Gastroesophageal sphincter (tissue), 3 donors: ENCODE data around the gene CFAP90.

Source experiments
- CTCF ChIP-seq, 4 experiments: fragments of 200-600 bp in 2 of 4; fragments of 450-650 bp in 2 of 4; sonication (generic) in 1 of 4; IDR thresholded peaks; one replicate each; pipeline ENCODE4 v1.5.1; 2017 to 2019; ENCODE audit warnings: antibody characterized with exemption in 4 of 4, mild to moderate bottlenecking in 2 of 4, moderate library complexity in 2 of 4
- EP300 ChIP-seq: sonication (generic); formaldehyde crosslinking; IDR thresholded peaks from one replicate; pipeline ENCODE4 v1.6.1; 2017; ENCODE audit warnings: antibody characterized with exemption, mild to moderate bottlenecking
- POLR2A ChIP-seq, 2 donors: fragments of 450-650 bp; IDR thresholded peaks; one replicate each; pipeline ENCODE4 v1.6.1; 2017; ENCODE audit warnings: antibody characterized with exemption in 2 of 2, mild to moderate bottlenecking in 2 of 2, moderate library complexity in 1 of 2

- TF ChIP-seq EP300: no peak
- no peak for TF ChIP-seq CTCF (IDR thresholded peaks at IDR 0.05)
- TF ChIP-seq POLR2A (IDR thresholded peaks at IDR 0.05): no peak
These were observed 38.0 kb upstream of the CFAP90 start for GRCh38 chr5:7888901-7889300.
